ENCODE data around the gene MEP1B. TPM values are rescaled to one million over a fixed set of nuclear protein-coding genes. Genes with fewer than 3 reads are reported as not detected.

The MEP1B gene
- total RNA-seq, 1 donor from 2014 or later, result 0.09 TPM

- DNase-seq, result no peak
- TF ChIP-seq, protein P1, sequence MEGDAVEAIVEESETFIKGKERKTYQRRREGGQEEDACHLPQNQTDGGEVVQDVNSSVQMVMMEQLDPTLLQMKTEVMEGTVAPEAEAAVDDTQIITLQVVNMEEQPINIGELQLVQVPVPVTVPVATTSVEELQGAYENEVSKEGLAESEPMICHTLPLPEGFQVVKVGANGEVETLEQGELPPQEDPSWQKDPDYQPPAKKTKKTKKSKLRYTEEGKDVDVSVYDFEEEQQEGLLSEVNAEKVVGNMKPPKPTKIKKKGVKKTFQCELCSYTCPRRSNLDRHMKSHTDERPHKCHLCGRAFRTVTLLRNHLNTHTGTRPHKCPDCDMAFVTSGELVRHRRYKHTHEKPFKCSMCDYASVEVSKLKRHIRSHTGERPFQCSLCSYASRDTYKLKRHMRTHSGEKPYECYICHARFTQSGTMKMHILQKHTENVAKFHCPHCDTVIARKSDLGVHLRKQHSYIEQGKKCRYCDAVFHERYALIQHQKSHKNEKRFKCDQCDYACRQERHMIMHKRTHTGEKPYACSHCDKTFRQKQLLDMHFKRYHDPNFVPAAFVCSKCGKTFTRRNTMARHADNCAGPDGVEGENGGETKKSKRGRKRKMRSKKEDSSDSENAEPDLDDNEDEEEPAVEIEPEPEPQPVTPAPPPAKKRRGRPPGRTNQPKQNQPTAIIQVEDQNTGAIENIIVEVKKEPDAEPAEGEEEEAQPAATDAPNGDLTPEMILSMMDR (IDR thresholded peaks at IDR 0.05), result no peak
- CTCF ChIA-PET, result no interaction called here
- intact Hi-C loops (cut with micrococcal nuclease), result no loop called here
- no peak overlapping the region for H3K4me3 Mint-ChIP-seq
- no peaks in the 10 kb centered on the region for H3K9me3 Mint-ChIP-seq
- no peaks in the 10 kb centered on the region for H3K4me1 Mint-ChIP-seq
- no peak overlapping the region for H3K27ac Mint-ChIP-seq
- H3K36me3 Mint-ChIP-seq (ENCODE audit: low read depth), result no peaks in the 10 kb centered on the region
- no peak for ATAC-seq (ENCODE audit: low read depth)
- POLR2A ChIA-PET, result no interaction called here
- peaks cover 3% of the 10 kb centered on the region for H3K27me3 Mint-ChIP-seq
These were observed 6.3 kb downstream of the MEP1B start for GRCh38 chr18:32195881-32196815.

GRCh38 chr18:32200766-32201165 is 10.9 kb downstream of the MEP1B start:
- no peaks in the 10 kb centered on the region for H3K36me3 Mint-ChIP-seq (ENCODE audit: low read depth)
- ATAC-seq (ENCODE audit: low read depth) (no peak), DNase-seq (no peak)
- ChIA-PET CTCF (no interaction called here), POLR2A (no interaction called here)
- no peak overlapping the region for H3K27ac Mint-ChIP-seq
- intact Hi-C loops (cut with micrococcal nuclease), result no loop called here
- no peaks in the 10 kb centered on the region for H3K4me1 Mint-ChIP-seq
- no peaks in the 10 kb centered on the region for H3K9me3 Mint-ChIP-seq
- no peak overlapping the region for H3K4me3 Mint-ChIP-seq
- TF ChIP-seq, protein P1 (IDR thresholded peaks at IDR 0.05), result no peak
- no peaks in the 10 kb centered on the region for H3K27me3 Mint-ChIP-seq

DNA sequence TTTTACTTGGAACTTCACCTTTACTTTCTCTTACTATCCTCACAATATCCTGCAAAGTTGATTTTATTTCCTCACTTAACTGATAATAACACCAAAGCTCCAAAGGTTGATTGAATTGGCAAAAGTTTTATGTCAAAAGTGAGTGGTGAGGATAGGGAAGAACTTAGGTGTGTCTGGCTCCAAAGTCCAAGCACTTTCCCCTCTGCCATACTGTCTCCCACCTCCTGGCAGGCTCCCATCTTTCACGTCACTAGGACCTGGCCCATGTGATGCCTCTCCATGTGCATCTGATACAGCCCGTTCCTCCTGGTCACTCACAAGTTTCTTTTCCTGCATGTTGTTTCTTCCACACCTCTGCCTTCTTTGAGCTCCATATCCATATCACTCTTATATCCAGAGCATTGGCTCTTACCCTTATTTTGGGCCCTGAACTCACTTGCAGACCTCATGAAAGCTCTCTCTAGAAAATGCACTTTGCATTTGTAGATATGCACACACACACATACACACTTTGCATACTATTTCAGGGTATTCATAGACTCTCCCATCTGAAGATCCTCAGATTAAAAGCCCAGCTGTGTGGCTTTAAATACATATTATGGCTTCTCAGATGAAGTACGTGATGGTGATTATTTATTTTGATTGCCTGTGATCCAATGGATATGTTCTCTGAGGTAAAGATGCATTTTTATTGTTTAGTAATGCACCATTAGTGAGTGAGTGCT is 12.3 kb downstream of the MEP1B start:
- intact Hi-C loops (cut with micrococcal nuclease), result no loop called here
- H3K27me3 Mint-ChIP-seq, result no peaks in the 10 kb centered on the region
- no peaks in the 10 kb centered on the region for H3K9me3 Mint-ChIP-seq
- TF ChIP-seq, protein P1 (IDR thresholded peaks at IDR 0.05), result no peak
- no peak for ATAC-seq (ENCODE audit: low read depth)
- DNase-seq, result no peak
- no peak overlapping the region for H3K4me3 Mint-ChIP-seq
- POLR2A ChIA-PET, result no interaction called here
- no peaks in the 10 kb centered on the region for H3K4me1 Mint-ChIP-seq
- CTCF ChIA-PET, result no interaction called here
- no peaks in the 10 kb centered on the region for H3K36me3 Mint-ChIP-seq (ENCODE audit: low read depth)
- H3K27ac Mint-ChIP-seq, result no peak overlapping the region

GRCh38 chr18:32208023-32208422 is 18.2 kb downstream of the MEP1B start:
- POLR2A ChIA-PET, result no interaction called here
- DNase-seq, result no peak

DNA sequence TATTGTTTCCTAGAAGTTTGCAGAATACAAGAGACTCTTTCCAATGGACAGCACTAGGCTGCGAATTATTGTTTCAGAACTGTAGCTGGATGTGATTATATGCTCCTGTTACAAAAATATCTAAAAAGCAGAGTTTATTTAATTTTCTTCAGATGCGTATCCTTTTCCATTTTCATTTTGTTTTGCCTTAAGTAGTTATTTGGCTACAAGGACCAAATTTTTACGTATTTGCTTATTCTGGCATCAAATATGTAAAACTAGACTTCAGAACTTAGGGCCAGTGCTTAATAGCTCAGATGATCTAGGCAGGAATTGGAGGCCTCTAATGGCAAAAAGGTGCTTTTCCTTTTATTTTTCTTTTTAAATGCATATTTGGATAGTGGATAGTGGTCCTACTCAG is 18.7 kb downstream of the MEP1B start:
- ChIA-PET POLR2A (no interaction called here), CTCF (no interaction called here)
- ATAC-seq (ENCODE audit: low read depth) (no peak), DNase-seq (no peak)
- H3K4me1 Mint-ChIP-seq, result no peaks in the 10 kb centered on the region
- intact Hi-C loops (cut with micrococcal nuclease), result no loop called here
- H3K9me3 Mint-ChIP-seq, result no peaks in the 10 kb centered on the region
- H3K4me3 Mint-ChIP-seq, result no peak overlapping the region
- no peaks in the 10 kb centered on the region for H3K36me3 Mint-ChIP-seq (ENCODE audit: low read depth)
- TF ChIP-seq, protein P1 (IDR thresholded peaks at IDR 0.05), result no peak
- H3K27ac Mint-ChIP-seq, result no peak overlapping the region
- H3K27me3 Mint-ChIP-seq, result no peaks in the 10 kb centered on the region

More at GRCh38 chr18:32208023-32208422, 18.2 kb downstream of the MEP1B start:
- Mint-ChIP-seq H3K27me3 (no peaks in the 10 kb centered on the region), H3K4me3 (no peak overlapping the region), H3K4me1 (no peaks in the 10 kb centered on the region), H3K36me3 (ENCODE audit: low read depth) (no peaks in the 10 kb centered on the region), H3K27ac (no peak overlapping the region), H3K9me3 (no peaks in the 10 kb centered on the region)
- CTCF ChIA-PET, result no interaction called here
- TF ChIP-seq, protein P1 (IDR thresholded peaks at IDR 0.05), result no peak
- intact Hi-C loops (cut with micrococcal nuclease), result no loop called here
- no peak for ATAC-seq (ENCODE audit: low read depth)
